Measurements from ENCODE around the gene UBASH3B.
"Not testable (repeated sequence)": the region's sequence is repeated elsewhere in the genome, so short reads cannot be mapped to it uniquely, and the experiment has no call there.

Gene UBASH3B

GRCh38 chr11:122709039-122709760 is 53.7 kb downstream of the UBASH3B start:
- DNase-seq (ENCODE audit: low read depth) = no peak

DNA sequence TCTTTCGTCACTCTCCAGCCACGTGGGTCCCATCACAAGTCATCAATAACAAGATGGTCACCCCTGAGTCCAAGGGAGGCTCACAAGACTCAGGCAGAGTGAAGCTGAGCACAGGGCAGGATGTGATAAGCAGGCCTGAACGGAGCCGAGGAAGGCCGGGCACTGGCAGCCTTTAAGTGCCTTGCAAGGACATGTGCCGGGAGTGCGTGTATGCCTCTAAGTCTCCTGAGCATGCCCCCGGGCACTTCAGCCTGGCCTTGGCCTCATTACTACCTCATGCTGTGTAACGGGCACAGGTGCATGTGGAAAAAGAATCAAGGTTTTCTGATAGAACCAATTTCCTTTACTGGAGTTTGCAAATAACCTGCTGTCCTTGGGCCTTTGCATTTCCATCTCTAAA is 55.8 kb downstream of the UBASH3B start:
- DNase-seq (ENCODE audit: low read depth) = no peak

DNA sequence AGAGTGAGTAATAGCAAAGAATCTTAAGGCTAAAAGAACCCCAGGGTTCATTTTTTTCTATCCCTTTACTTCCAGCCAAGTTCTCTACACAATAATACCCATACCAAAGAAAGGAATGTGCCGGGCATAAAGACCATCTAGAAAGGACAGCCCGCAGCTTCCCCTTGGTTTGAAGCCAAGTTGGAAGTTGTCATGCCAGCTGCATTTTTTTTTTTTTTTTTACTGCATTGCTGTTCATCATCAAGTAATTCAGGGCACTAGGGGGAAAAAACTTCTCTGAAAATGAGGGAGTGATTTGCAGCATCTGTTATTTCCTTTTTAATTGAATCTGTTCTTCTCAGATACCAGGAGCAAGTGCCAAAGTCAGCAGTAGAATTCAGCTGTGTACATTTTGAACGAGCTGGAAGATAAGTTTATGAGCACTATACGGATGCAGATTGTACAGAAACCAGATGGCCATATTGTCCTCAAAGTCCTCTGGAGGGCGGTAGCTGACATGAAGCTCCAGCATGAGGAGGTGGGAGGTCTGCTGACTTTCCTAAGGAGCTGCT is 56.4 kb downstream of the UBASH3B start:
- DNase-seq (ENCODE audit: low read depth) = no peak

DNA sequence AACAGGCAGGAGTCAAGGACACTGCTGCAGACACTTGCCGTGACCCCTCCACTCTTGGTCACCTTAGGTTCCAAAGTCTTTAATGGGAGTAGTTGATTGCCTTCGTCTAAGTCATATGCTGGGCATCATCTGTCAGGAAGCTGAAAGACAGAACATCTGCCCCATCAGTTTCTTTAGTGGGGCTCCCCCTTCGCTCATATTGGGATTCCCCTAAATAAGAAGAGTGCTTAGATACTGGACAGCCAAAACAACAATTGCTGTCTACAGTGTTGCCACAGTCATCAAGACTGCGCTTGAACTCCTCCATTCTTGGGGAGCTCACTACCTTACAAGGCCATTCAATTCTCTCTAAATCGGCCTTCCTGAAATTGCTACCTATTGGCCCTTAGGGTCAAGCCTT is 58.5 kb downstream of the UBASH3B start:
- DNase-seq (ENCODE audit: low read depth) = no peak

GRCh38 chr11:122714484-122714883 is 59.0 kb downstream of the UBASH3B start:
- no peak for DNase-seq (ENCODE audit: low read depth)

DNA sequence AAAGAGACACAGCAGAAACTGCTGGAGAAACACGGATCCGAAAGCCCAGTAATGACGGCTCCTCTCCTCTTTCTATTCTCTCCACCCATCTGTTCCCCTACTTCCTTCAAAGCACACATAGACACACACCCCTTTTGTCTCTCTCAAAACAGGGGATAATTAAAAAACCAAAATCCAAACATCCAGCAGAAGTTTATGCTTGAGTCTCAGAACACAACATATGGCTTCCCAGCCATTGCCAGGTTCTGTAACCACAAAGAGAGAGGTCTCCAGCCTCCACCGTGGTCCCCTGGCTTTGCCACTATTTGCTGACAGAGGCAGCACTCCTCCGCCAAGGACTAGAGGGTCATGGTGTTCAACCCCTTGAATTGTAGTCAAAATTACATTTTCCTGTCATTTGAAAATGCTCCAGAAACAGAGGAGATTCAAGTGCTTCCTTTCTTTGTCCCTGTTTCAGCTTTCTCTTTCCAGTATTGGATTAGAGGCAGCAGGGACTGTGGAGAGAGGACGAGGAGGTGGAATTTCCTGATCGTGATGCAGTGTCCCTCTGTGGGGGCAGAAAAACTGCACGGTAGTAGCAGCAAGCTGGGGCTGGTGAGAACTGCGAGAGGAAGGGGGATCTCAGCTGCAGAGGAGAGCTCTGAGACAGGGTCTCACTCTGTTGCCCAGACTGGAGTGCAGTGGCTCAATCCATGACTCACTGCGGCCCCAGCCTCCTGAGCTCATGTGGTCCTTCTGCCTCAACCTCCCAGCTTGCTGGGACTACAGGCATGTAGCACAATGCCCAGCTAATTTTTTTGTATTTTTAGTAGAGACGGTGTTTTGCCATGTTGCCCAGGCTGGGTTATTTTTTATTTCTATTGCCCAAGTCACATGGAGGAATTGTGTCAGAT is 60.3 kb downstream of the UBASH3B start:
- no peak for DNase-seq (ENCODE audit: low read depth)

- DNase-seq (ENCODE audit: low read depth) = peak; percentile 18
Measured at GRCh38 chr11:122717264-122717867, 61.8 kb downstream of the UBASH3B start.

- DNase-seq (ENCODE audit: low read depth) = no peak
Measured at GRCh38 chr11:122720107-122720881, 64.8 kb downstream of the UBASH3B start.

DNA sequence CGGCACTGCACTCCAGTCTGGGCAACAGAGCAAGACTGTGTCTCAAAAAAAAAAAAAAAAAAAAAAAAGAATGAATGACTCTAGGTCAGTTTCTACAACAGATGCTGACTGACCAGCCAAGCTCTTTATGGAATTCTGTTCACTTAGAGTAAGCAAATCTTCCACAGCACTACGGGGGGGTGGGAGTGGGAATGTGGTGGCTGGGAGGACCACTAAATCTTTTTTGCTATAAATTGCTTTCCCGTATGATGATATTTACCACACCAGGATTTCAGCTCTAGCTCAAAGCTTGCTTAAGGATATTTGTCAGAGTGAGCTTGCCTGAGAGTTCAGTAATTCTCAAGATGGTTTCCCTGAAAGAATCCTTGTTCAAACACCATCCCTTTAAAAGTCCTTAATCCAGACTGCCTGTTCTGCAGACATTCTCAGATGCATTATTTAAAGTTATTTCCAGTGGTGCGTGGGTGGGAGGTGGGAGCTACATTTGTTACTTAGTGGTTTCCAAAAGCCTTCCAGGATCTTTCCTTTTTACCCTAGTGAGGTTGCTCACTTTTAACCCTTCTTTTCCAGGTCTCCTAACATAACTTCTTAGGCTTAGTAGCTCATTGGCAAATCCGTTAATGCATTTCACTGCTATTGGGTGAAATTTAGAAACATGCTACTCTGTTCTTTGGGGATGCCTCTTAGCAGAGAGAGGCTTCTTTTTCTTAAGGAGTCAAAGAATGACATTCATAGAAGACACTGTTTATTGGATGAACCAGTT is 65.9 kb downstream of the UBASH3B start:
- no peak for DNase-seq (ENCODE audit: low read depth)

- DNase-seq (ENCODE audit: low read depth) = no peak
Measured at GRCh38 chr11:122721964-122722266, 66.4 kb downstream of the UBASH3B start.

GRCh38 chr11:122723106-122723505 is 67.6 kb downstream of the UBASH3B start:
- no peak for DNase-seq (ENCODE audit: low read depth)

- no peak for DNase-seq (ENCODE audit: low read depth)
Measured at GRCh38 chr11:122723576-122723975, 68.1 kb downstream of the UBASH3B start.

GRCh38 chr11:122724520-122724919 is 69.0 kb downstream of the UBASH3B start:
- no peak for DNase-seq (ENCODE audit: low read depth)

- DNase-seq (ENCODE audit: low read depth) = no peak
Measured at GRCh38 chr11:122726028-122726427, 70.5 kb downstream of the UBASH3B start.

GRCh38 chr11:122727101-122727929 is 71.8 kb downstream of the UBASH3B start:
- DNase-seq (ENCODE audit: low read depth) = no peak

GRCh38 chr11:122728561-122728960 is 73.0 kb downstream of the UBASH3B start:
- no peak for DNase-seq (ENCODE audit: low read depth)

- DNase-seq (ENCODE audit: low read depth) = no peak
Measured at GRCh38 chr11:122729139-122729538, 73.6 kb downstream of the UBASH3B start.

- DNase-seq (ENCODE audit: low read depth) = not testable (repeated sequence)
Measured at GRCh38 chr11:122730694-122731093, 75.2 kb downstream of the UBASH3B start.

DNA sequence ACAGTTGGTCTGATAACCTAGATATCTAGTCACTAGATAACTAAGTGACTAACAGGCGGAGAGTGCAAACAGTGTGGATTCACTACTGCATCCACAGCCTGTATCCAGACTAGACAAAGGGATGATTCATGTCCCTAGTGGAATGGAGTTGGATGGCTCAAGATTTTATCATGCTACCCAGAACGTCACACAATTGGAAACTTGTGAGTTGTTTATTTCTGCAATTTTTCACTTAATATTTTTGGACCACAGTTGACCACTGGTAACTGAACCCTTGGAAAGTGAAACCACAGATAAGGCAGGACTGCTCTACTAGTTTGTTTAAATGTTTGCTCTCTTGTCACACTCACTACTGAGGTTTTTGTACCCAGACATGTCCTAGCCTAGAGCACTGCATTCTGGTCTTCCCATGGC is 76.0 kb downstream of the UBASH3B start:
- DNase-seq (ENCODE audit: low read depth) = no peak

Measured in stimulated activated CD8-positive, alpha-beta memory T cell treated with anti-CD3 and anti-CD28 coated beads, Interleukin-12 subunit alpha, Interleukin-12 subunit beta, amount 100 ng/mL, for 1 hour (primary cell).